ENCODE measurements around the gene RERE.
A peak's percentile ranks its signal among the peaks of the same experiment; 100 is the strongest.

The RERE gene

GRCh38 chr1:8790987-8791386 is 26.5 kb downstream of the RERE start (continued):
- TF ChIP-seq AEBP2 (tag by site-specific recombination; IDR thresholded peaks at IDR 0.05; ENCODE audit: borderline replicate concordance) (no peak), ZXDB (tag by site-specific recombination; IDR thresholded peaks at IDR 0.05) (peak; percentile 63; the same call in 1 of the 2 replicates), PRDM1 (tag by site-specific recombination; IDR thresholded peaks at IDR 0.05) (no peak), HOXC10 (CRISPR knock-in tag; IDR thresholded peaks at IDR 0.05) (no peak), TCF7L2 (IDR thresholded peaks at IDR 0.05; ENCODE audit: borderline replicate concordance, low read depth, low read length) (peak; percentile 45; the same call in 1 of the 2 replicates), ZNF169 (tag by site-specific recombination; IDR thresholded peaks at IDR 0.05) (no peak), GFI1B (tag by site-specific recombination; IDR thresholded peaks at IDR 0.05) (peak; percentile 83), ZNF148 (tag by site-specific recombination; IDR thresholded peaks at IDR 0.05; ENCODE audit: borderline replicate concordance) (no peak), ZNF366 (tag by site-specific recombination; conservative IDR thresholded peaks at IDR 0.05) (peak; percentile 72), ZBTB20 (tag by site-specific recombination; IDR thresholded peaks at IDR 0.05) (no peak), ZNF510 (tag by site-specific recombination; IDR thresholded peaks at IDR 0.05; ENCODE audit: insufficient replicate concordance) (no peak), ZNF248 (tag by site-specific recombination; IDR thresholded peaks at IDR 0.05) (no peak), ZNF639 (tag by site-specific recombination; IDR thresholded peaks at IDR 0.05) (peak; percentile 57), ZNF19 (tag by site-specific recombination; IDR thresholded peaks at IDR 0.05; ENCODE audit: low read depth) (no peak), KLF16 (tag by site-specific recombination; IDR thresholded peaks at IDR 0.05) (peak; percentile 39; the same call in 1 of the 2 replicates), ZNF677 (tag by site-specific recombination; IDR thresholded peaks at IDR 0.05) (no peak)
- TF ChIP-seq, protein P1, sequence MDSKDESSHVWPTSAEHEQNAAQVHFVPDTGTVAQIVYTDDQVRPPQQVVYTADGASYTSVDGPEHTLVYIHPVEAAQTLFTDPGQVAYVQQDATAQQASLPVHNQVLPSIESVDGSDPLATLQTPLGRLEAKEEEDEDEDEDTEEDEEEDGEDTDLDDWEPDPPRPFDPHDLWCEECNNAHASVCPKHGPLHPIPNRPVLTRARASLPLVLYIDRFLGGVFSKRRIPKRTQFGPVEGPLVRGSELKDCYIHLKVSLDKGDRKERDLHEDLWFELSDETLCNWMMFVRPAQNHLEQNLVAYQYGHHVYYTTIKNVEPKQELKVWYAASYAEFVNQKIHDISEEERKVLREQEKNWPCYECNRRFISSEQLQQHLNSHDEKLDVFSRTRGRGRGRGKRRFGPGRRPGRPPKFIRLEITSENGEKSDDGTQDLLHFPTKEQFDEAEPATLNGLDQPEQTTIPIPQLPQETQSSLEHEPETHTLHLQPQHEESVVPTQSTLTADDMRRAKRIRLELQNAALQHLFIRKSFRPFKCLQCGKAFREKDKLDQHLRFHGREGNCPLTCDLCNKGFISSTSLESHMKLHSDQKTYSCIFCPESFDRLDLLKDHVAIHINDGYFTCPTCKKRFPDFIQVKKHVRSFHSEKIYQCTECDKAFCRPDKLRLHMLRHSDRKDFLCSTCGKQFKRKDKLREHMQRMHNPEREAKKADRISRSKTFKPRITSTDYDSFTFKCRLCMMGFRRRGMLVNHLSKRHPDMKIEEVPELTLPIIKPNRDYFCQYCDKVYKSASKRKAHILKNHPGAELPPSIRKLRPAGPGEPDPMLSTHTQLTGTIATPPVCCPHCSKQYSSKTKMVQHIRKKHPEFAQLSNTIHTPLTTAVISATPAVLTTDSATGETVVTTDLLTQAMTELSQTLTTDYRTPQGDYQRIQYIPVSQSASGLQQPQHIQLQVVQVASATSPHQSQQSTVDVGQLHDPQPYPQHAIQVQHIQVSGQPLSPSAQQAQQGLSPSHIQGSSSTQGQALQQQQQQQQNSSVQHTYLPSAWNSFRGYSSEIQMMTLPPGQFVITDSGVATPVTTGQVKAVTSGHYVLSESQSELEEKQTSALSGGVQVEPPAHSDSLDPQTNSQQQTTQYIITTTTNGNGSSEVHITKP (tag by site-specific recombination; IDR thresholded peaks at IDR 0.05), result peak; percentile 94
- TF ChIP-seq, protein P2, sequence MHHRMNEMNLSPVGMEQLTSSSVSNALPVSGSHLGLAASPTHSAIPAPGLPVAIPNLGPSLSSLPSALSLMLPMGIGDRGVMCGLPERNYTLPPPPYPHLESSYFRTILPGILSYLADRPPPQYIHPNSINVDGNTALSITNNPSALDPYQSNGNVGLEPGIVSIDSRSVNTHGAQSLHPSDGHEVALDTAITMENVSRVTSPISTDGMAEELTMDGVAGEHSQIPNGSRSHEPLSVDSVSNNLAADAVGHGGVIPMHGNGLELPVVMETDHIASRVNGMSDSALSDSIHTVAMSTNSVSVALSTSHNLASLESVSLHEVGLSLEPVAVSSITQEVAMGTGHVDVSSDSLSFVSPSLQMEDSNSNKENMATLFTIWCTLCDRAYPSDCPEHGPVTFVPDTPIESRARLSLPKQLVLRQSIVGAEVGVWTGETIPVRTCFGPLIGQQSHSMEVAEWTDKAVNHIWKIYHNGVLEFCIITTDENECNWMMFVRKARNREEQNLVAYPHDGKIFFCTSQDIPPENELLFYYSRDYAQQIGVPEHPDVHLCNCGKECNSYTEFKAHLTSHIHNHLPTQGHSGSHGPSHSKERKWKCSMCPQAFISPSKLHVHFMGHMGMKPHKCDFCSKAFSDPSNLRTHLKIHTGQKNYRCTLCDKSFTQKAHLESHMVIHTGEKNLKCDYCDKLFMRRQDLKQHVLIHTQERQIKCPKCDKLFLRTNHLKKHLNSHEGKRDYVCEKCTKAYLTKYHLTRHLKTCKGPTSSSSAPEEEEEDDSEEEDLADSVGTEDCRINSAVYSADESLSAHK (tag by site-specific recombination; IDR thresholded peaks at IDR 0.05), result peak; percentile 74
- TF ChIP-seq, protein P3, sequence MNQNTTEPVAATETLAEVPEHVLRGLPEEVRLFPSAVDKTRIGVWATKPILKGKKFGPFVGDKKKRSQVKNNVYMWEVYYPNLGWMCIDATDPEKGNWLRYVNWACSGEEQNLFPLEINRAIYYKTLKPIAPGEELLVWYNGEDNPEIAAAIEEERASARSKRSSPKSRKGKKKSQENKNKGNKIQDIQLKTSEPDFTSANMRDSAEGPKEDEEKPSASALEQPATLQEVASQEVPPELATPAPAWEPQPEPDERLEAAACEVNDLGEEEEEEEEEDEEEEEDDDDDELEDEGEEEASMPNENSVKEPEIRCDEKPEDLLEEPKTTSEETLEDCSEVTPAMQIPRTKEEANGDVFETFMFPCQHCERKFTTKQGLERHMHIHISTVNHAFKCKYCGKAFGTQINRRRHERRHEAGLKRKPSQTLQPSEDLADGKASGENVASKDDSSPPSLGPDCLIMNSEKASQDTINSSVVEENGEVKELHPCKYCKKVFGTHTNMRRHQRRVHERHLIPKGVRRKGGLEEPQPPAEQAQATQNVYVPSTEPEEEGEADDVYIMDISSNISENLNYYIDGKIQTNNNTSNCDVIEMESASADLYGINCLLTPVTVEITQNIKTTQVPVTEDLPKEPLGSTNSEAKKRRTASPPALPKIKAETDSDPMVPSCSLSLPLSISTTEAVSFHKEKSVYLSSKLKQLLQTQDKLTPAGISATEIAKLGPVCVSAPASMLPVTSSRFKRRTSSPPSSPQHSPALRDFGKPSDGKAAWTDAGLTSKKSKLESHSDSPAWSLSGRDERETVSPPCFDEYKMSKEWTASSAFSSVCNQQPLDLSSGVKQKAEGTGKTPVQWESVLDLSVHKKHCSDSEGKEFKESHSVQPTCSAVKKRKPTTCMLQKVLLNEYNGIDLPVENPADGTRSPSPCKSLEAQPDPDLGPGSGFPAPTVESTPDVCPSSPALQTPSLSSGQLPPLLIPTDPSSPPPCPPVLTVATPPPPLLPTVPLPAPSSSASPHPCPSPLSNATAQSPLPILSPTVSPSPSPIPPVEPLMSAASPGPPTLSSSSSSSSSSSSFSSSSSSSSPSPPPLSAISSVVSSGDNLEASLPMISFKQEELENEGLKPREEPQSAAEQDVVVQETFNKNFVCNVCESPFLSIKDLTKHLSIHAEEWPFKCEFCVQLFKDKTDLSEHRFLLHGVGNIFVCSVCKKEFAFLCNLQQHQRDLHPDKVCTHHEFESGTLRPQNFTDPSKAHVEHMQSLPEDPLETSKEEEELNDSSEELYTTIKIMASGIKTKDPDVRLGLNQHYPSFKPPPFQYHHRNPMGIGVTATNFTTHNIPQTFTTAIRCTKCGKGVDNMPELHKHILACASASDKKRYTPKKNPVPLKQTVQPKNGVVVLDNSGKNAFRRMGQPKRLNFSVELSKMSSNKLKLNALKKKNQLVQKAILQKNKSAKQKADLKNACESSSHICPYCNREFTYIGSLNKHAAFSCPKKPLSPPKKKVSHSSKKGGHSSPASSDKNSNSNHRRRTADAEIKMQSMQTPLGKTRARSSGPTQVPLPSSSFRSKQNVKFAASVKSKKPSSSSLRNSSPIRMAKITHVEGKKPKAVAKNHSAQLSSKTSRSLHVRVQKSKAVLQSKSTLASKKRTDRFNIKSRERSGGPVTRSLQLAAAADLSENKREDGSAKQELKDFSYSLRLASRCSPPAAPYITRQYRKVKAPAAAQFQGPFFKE (tag by site-specific recombination; IDR thresholded peaks at IDR 0.05; ENCODE audit: borderline replicate concordance), result no peak
- TF ChIP-seq, protein P4, sequence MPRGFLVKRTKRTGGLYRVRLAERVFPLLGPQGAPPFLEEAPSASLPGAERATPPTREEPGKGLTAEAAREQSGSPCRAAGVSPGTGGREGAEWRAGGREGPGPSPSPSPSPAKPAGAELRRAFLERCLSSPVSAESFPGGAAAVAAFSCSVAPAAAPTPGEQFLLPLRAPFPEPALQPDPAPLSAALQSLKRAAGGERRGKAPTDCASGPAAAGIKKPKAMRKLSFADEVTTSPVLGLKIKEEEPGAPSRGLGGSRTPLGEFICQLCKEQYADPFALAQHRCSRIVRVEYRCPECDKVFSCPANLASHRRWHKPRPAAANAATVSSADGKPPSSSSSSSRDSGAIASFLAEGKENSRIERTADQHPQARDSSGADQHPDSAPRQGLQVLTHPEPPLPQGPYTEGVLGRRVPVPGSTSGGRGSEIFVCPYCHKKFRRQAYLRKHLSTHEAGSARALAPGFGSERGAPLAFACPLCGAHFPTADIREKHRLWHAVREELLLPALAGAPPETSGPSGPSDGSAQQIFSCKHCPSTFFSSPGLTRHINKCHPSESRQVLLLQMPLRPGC (tag by site-specific recombination; IDR thresholded peaks at IDR 0.05), result peak; percentile 82

Measured in HEK293 (cell line).